GM21381 (cell line): ENCODE measurements around the gene FBXO39.
"Not testable (repeated sequence)": the region's sequence is repeated elsewhere in the genome, so short reads cannot be mapped to it uniquely, and the experiment has no call there.

Experiments used
- ATAC-seq: cut with Tn5 transposase; IDR thresholded peaks from one replicate; pipeline ENCODE4 v1.9.1; 2021; ENCODE audit warnings: mild to moderate bottlenecking, moderate library complexity; ENCODE audit not compliant: unreplicated experiment

The FBXO39 gene

DNA sequence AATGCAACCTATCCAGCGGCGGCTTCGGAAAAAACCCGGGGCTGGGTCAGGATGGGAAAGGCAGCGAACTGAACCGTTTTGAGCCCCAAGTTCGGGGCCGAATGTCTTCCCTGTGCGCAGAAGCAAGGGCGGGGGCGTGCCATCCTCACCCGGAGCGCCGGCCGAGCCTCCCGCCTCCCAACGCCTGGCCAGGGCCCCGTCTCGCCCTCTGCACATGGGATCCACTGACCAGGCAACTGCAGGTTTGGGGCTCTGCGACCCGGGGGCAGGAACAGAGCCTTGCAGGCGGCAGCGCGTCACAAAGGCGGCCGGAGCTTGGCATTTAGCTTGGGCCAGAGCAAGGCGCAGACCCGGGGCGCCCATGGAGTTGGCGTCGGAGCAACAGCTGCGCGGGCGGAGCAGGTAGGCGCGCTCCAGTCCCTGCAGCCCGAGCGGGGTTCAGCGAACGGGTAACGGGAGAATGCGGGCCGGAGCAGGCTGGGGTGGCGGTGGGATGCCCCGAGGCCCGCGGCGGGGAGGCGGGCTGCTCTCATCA, at the start of gene FBXO39:
Gene FBXO39 (plus strand): TSS at position 345 of the 535 bp plus-strand sequence. CDS start 3,654 bp downstream, outside the sequence.
- no peak for ATAC-seq

DNA sequence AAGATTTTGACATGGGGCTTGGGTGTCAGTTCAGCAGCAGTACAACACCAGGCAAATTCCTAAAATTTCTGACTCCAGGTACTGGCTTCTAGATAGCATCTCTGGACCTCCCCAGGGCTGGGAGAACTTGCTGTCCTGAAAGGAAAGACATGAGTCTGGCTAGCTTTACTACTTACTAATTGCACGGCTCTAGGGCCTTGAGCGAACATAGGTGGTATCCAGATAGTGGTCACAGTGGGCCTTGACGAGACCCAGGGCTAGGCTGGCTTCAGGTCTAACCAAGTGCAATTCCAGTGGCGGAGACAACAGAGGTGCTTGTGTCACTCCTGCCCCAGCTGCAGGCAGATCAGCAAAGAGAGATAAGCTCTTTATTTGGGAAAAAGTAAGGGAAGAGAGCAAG, 46.5 kb upstream of the FBXO39 start:
- no peak for ATAC-seq

DNA sequence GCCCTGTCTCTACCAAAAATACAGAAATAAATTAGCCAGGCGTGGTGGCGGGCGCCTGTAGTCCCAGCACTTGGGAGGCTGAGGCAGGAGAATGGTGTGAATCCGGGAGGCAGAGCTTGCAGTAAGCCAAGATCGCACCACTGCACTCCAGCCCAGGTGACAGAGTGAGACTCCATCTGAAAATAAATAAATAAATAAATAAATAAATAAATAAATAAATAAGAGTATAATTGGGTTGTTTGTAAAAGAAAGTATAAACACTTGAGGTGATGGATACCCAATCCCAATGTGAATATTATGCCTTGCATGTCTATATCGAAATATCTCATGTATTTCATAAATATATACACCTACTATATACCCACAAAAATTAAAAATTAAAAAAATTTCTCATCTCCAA, 29.4 kb upstream of the FBXO39 start:
- not testable (repeated sequence) for ATAC-seq

DNA sequence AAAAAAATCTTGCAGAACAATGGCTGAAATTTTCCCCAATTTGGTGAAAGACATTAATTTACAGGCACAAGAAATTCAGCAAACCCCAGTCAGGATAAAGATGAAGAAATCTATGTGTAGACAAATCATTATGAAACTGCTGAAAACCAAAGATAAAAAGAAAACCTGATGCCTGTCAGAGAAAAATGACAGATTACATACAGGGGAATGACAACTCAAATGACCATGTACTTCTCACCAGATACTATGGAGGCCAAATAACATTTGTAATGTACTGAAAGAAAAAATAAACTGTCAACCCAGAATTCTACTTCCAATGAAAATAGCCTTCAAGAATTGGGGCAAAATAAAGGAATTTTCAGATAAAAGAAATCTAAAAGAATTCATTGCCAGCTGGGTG, 27.4 kb upstream of the FBXO39 start:
- ATAC-seq, result no peak

GRCh38 chr17:6749519-6749918, 26.5 kb upstream of the FBXO39 start:
- no peak for ATAC-seq

- no peak for ATAC-seq
Observed at GRCh38 chr17:6752068-6752909, 23.7 kb upstream of the FBXO39 start.

- ATAC-seq, result no peak
Observed at GRCh38 chr17:6753006-6753445, 23.0 kb upstream of the FBXO39 start.

GRCh38 chr17:6753546-6753945, 22.5 kb upstream of the FBXO39 start:
- no peak for ATAC-seq

DNA sequence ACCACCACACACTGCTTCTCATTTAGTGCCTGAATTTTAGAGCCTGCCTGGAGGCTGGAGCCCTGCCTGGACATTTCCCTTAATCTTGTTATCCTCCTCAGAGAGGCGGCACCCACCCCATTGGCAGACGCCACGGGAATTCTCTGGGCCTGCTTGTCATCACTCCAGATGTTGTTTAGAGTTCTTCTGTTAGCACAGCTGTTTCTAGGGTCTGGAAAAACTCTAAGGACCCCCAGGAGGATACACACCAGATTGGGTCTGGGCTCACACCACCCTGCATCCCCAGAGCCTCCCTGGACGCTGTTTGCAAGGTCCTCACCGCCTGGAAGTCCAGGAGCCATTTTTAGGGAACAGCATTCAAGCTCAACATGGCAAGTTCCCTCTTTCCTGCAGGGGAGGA, 20.7 kb upstream of the FBXO39 start:
- ATAC-seq, result no peak

DNA sequence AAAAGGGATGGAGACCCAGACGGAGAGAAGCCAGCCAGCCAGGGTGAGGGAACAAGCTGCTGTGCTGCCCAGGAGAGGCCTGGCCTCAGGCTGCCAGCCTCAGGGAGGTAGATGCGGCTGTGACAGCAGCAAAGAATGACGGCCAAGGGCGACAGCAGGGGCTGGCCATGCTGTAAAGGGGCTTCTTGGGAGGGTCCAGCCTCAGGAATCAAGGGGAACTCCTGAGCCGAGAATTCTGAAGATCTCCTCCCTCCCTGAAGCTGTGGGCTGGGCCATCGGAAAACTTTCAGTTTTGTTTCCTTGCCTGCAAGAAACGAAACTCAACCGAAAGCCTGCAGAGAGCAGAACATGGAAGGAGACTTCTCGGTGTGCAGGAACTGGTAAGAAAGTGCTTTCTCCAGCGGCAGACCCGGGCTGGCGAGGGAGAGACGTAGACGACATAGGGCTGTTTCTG, 20.3 kb upstream of the FBXO39 start, which contains the start of gene XAF1:
Gene XAF1 (plus strand): TSS at position 316 of the 454 bp plus-strand sequence. CDS start 33 bp downstream, at position 349.
- peak; percentile 53 for ATAC-seq

GRCh38 chr17:6756425-6757031, 19.5 kb upstream of the FBXO39 start:
- ATAC-seq, result no peak

GRCh38 chr17:6757747-6758146, 18.3 kb upstream of the FBXO39 start:
- ATAC-seq, result no peak

DNA sequence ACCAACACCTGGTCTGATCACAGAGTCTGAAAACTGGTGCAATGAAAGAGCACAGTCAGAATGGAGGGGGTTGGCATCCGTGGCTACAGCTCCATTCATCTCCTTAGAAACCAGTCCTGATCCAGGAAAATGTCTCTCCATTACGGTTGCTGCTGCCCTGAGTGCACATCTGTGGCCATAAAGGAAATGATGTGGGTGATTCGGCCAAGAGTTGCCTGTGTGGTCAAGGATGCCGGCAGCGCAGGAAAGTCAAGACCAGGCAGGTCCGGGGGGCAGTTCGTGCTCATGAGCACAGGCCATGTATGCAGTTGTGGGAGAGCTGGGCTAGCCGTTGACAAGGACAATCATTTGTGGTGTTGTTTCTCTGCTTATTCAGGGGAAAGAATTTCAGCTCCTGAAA, 14.2 kb upstream of the FBXO39 start:
- ATAC-seq, result no peak

- ATAC-seq, result no peak
Observed at GRCh38 chr17:6768447-6768846, 7.6 kb upstream of the FBXO39 start.

- no peak for ATAC-seq
Observed at GRCh38 chr17:6772016-6772415, 4.0 kb upstream of the FBXO39 start.

- not testable (repeated sequence) for ATAC-seq
Observed at GRCh38 chr17:6774906-6775305, 1.1 kb upstream of the FBXO39 start.

DNA sequence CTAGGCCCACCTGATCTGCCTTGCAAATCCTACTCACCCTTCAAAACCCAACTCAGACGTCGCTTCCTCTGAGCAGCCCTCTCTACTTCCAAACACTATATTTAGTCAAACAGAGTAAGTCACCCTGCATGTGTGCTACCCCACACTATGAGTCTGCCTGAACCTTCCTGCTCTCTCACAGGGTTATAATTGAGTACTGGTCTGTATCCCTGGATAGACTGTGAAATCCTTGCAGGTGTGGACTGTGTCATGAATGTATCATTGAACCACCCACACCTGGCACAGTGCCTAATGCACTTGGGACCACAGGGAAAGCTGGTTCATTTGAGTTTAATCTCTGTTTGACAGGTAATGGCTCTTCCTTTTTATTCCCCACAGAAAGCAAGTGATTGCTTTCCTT, 3.4 kb downstream of the FBXO39 start:
- ATAC-seq, result no peak

- ATAC-seq, result no peak
Observed at GRCh38 chr17:6780001-6780400, 4.0 kb downstream of the FBXO39 start.

DNA sequence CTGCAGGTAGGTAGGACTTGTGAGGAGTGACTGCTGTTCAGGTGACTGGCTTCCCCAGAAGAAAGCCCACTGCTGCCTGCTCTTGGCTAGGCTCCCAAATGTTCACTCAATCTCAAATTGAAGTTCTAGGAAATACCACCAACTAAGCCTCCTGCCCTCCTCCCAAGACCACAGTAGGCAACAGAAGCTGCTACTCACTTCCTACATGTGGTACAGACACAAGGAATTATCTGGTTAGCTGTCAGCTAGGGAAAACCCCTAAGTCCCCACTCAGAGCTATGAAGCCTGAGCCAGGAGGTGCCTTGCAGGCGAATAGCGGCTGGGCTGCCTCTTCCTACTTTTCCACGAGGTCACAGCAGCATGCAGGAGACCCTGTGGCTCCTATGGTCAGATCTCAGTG, 4.9 kb downstream of the FBXO39 start:
- no peak for ATAC-seq

- ATAC-seq, result no peak
Observed at GRCh38 chr17:6782244-6782643, 6.2 kb downstream of the FBXO39 start.

- ATAC-seq, result no peak
Observed at GRCh38 chr17:6786618-6787017, 10.6 kb downstream of the FBXO39 start.
